Measurements from ENCODE around the gene NAT16. TPM values are rescaled to one million over a fixed set of nuclear protein-coding genes. Genes with fewer than 3 reads are reported as not detected.
"Not testable (repeated sequence)": the region's sequence is repeated elsewhere in the genome, so short reads cannot be mapped to it uniquely, and the experiment has no call there.

The NAT16 gene
- total RNA-seq, 2 experiments from 2014 or later = not detected

- no peak for DNase-seq
- Mint-ChIP-seq H3K9me3 (no peaks in the 10 kb centered on the region), H3K4me1 (ENCODE audit: low read depth) (peaks cover 28% of the 10 kb centered on the region), H3K36me3 (peaks cover 11% of the 10 kb centered on the region), H3K27ac (peak overlapping the region; percentile 54), H3K4me3 (peak overlapping the region; percentile 92), H3K27me3 (no peaks in the 10 kb centered on the region)
- CTCF ChIA-PET = interaction anchor here (0.8 to 7.4 kb wide), 7 partner anchors 15 to 72 kb away, joined by 3 to 62 read pairs (median 16); partner anchors contain the start of genes FIS1 and MOGAT3
- POLR2A ChIA-PET = interaction anchor here (0.7 to 2.1 kb wide), 2 partner anchors 36 to 364 kb away, joined by 3 to 13 read pairs; no protein-coding TSS in a partner anchor
- intact Hi-C loops (cut with micrococcal nuclease) = loop anchor here (10.0 kb wide), 1 partner anchor 131 kb away; the partner anchor contains the start of gene TRIM56
Observed at GRCh38 chr7:101216001-101216859, 36.1 kb upstream of the NAT16 start.

- intact Hi-C loops (cut with micrococcal nuclease) = loop anchor here (10.0 kb wide), 1 partner anchor 127 kb away; the partner anchor contains the start of gene TRIM56
- H3K9me3 Mint-ChIP-seq = no peaks in the 10 kb centered on the region
- peaks cover 9% of the 10 kb centered on the region for H3K4me1 Mint-ChIP-seq (ENCODE audit: low read depth)
- no peak overlapping the region for H3K4me3 Mint-ChIP-seq
- CTCF ChIA-PET = no interaction called here
- no peak for DNase-seq
- POLR2A ChIA-PET = no interaction called here
- no peaks in the 10 kb centered on the region for H3K27me3 Mint-ChIP-seq
- H3K36me3 Mint-ChIP-seq = peaks cover 24% of the 10 kb centered on the region
- H3K27ac Mint-ChIP-seq = no peak overlapping the region
Observed at GRCh38 chr7:101212014-101212413, 31.9 kb upstream of the NAT16 start.

- DNase-seq = no peak
- CTCF ChIA-PET = no interaction called here
- no peaks in the 10 kb centered on the region for H3K27me3 Mint-ChIP-seq
- peaks cover 6% of the 10 kb centered on the region for H3K4me1 Mint-ChIP-seq (ENCODE audit: low read depth)
- peaks cover 26% of the 10 kb centered on the region for H3K36me3 Mint-ChIP-seq
- intact Hi-C loops (cut with micrococcal nuclease) = loop anchor here (10.0 kb wide), 1 partner anchor 127 kb away; the partner anchor contains the start of gene TRIM56
- H3K9me3 Mint-ChIP-seq = no peaks in the 10 kb centered on the region
- POLR2A ChIA-PET = no interaction called here
- H3K4me3 Mint-ChIP-seq = no peak overlapping the region
- H3K27ac Mint-ChIP-seq = no peak overlapping the region
Observed at GRCh38 chr7:101211501-101211900, 31.4 kb upstream of the NAT16 start.

GRCh38 chr7:101210143-101210542, 30.1 kb upstream of the NAT16 start:
- Mint-ChIP-seq H3K27me3 (no peaks in the 10 kb centered on the region), H3K27ac (no peak overlapping the region), H3K36me3 (peaks cover 23% of the 10 kb centered on the region), H3K4me1 (ENCODE audit: low read depth) (no peaks in the 10 kb centered on the region), H3K4me3 (no peak overlapping the region), H3K9me3 (no peaks in the 10 kb centered on the region)
- ChIA-PET CTCF (no interaction called here), POLR2A (no interaction called here)
- intact Hi-C loops (cut with micrococcal nuclease) = loop anchor here (10.0 kb wide), 1 partner anchor 125 kb away; the partner anchor contains the start of gene TRIM56
- DNase-seq = no peak

DNA sequence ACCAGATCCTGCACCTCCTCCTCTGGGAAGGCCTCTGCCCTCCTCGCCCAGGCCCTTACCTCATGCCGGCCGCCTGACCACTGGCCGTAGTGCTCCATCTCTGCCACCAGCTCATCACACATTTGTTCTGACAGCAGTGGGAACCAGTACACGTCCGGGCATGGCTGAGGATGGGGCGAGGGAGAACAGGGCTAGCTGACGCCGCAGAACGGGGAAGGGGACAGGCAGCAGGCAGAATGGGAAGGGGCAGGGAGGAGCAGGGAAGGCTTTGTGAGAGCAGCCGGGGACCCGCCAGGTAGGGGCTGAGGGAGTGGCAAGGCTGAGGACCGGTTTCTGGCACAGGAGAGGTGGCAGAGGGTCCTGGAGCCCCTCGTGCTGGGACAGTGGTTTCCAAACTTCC, 28.7 kb upstream of the NAT16 start:
- Mint-ChIP-seq H3K36me3 (peaks cover 19% of the 10 kb centered on the region), H3K4me1 (ENCODE audit: low read depth) (peaks cover 3% of the 10 kb centered on the region), H3K4me3 (no peak overlapping the region), H3K27me3 (peaks cover under 1% of the 10 kb centered on the region), H3K27ac (no peak overlapping the region), H3K9me3 (no peaks in the 10 kb centered on the region)
- CTCF ChIA-PET = no interaction called here
- DNase-seq = no peak
- POLR2A ChIA-PET = no interaction called here
- intact Hi-C loops (cut with micrococcal nuclease) = no loop called here

DNA sequence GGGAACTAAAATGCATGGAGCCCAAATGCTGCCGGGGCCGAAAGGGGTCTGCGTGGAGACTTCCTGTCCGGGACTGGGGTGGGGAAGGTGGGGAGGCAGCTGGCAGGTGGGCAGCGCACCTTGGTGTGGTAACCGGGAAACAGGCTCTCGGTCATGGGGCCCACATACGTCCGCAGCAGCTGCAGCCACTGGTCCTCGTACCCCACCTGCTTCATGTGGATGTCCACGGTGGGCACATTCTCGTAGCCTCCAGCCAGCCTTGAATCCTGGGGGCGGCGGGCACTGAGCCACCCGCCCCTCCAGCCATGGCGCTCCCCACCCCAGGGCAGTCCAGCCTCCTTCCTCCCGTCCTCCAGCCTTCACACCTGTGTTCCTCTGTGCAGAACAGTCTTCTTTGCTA, 27.4 kb upstream of the NAT16 start:
- ChIA-PET CTCF (interaction anchor here (1.4 kb wide), 1 partner anchor 15 kb away, joined by 4 read pairs; no protein-coding TSS in a partner anchor), POLR2A (no interaction called here)
- H3K36me3 Mint-ChIP-seq = peaks cover 19% of the 10 kb centered on the region
- no peak for DNase-seq
- H3K9me3 Mint-ChIP-seq = no peaks in the 10 kb centered on the region
- no peak overlapping the region for H3K27ac Mint-ChIP-seq
- H3K27me3 Mint-ChIP-seq = peaks cover 7% of the 10 kb centered on the region
- intact Hi-C loops (cut with micrococcal nuclease) = no loop called here
- H3K4me3 Mint-ChIP-seq = no peak overlapping the region
- H3K4me1 Mint-ChIP-seq (ENCODE audit: low read depth) = peaks cover 5% of the 10 kb centered on the region

GRCh38 chr7:101206665-101207042, 26.6 kb upstream of the NAT16 start:
- H3K27me3 Mint-ChIP-seq = peaks cover 7% of the 10 kb centered on the region
- no peak for DNase-seq
- no peak overlapping the region for H3K27ac Mint-ChIP-seq
- H3K4me3 Mint-ChIP-seq = no peak overlapping the region
- ChIA-PET CTCF (interaction anchor here (1.4 to 2.1 kb wide), 2 partner anchors 14 to 75 kb away, joined by 4 to 5 read pairs; no protein-coding TSS in a partner anchor), POLR2A (no interaction called here)
- intact Hi-C loops (cut with micrococcal nuclease) = no loop called here
- H3K4me1 Mint-ChIP-seq (ENCODE audit: low read depth) = peaks cover 5% of the 10 kb centered on the region
- peaks cover 19% of the 10 kb centered on the region for H3K36me3 Mint-ChIP-seq
- H3K9me3 Mint-ChIP-seq = no peaks in the 10 kb centered on the region

- Mint-ChIP-seq H3K4me1 (ENCODE audit: low read depth) (peaks cover 8% of the 10 kb centered on the region), H3K27ac (no peak overlapping the region), H3K27me3 (peaks cover 10% of the 10 kb centered on the region), H3K36me3 (peaks cover 19% of the 10 kb centered on the region), H3K9me3 (no peaks in the 10 kb centered on the region), H3K4me3 (no peak overlapping the region)
- intact Hi-C loops (cut with micrococcal nuclease) = no loop called here
- POLR2A ChIA-PET = no interaction called here
- CTCF ChIA-PET = interaction anchor here (2.1 to 3.9 kb wide), 2 partner anchors 14 to 76 kb away, joined by 5 to 33 read pairs; no protein-coding TSS in a partner anchor
- DNase-seq = no peak
Observed at GRCh38 chr7:101205901-101206664, 26.0 kb upstream of the NAT16 start.

DNA sequence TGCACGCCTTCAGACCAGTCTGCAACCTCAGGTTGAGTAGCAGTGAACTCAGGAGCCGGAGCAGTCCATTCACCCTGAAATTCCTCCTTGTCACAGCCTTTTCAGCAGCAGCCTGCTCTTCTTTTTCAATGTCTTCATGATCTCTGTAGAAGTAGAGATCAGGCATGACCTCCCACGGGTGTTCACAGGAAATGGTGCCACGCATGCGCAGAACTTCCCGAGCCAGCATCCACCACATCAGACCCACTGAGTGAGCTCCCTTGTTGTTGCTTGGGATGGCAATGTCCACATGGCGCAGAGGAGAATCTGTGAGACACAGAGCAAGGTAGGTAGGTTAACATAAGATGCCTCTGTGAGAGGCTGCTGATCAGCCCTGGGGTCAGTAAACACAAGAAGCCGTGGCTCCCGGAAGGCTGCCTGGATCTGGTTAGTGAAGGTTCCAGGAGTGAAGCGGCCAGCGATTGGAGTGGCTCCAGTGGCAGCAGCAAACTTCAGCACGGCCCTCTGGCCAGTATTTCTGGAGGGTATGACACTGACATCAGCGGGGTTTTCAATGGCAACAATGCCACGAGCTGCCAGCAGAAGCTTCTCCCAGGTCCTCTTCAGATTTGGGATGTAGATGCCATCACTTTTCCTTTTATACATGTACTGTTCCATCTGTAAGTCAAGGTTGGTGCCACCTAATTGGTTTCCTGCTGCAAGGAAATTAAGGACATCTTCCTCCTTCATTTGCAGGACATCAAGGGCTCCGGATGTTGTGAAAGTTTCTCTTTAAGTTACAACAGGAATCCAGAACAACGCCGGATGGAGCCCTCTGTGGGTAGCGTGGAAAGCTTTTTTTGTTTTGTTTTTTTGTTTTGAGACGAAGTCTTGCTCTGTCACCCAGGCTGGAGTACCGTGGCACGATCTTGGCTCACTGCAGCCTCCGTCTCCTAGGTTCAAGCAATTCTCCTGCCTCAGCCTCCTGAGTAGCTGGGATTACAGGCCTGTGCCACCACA, 23.9 kb upstream of the NAT16 start:
- intact Hi-C loops (cut with micrococcal nuclease); H3K9me3 Mint-ChIP-seq: not testable (repeated sequence)
- POLR2A ChIA-PET = interaction anchor here (1.1 to 1.3 kb wide), 2 partner anchors 13 to 14 kb away, joined by 3 read pairs; partner anchors contain the start of genes PLOD3 and ZNHIT1
- peak; percentile 52 for DNase-seq
- Mint-ChIP-seq H3K4me1 (ENCODE audit: low read depth) (peaks cover 10% of the 10 kb centered on the region), H3K36me3 (peaks cover 16% of the 10 kb centered on the region), H3K27ac (peak overlapping the region; percentile 87), H3K27me3 (peaks cover 16% of the 10 kb centered on the region), H3K4me3 (peak overlapping the region; percentile 69)
- CTCF ChIA-PET = interaction anchor here (1.4 to 3.9 kb wide), 5 partner anchors 12 to 87 kb away, joined by 3 to 33 read pairs (median 4); no protein-coding TSS in a partner anchor

DNA sequence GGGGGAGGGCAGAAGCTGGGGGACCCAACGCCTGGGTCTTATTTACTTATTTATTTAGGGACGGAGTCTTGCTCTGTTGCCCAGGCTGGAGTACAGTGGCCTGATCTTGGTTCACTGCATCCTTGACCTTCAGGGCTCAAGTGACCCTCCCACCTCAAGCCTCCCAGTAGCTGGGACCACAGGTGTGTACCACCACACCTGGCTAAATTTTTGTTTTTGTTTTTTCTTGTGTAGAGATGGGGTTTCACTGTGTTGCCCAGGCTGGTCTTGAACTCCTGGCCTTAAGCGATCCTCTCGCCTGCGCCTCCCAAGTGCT, 22.5 kb upstream of the NAT16 start:
- peaks cover 10% of the 10 kb centered on the region for H3K4me1 Mint-ChIP-seq (ENCODE audit: low read depth)
- DNase-seq = no peak
- peak overlapping the region; percentile 13 for H3K27ac Mint-ChIP-seq
- ChIA-PET CTCF (interaction anchor here (1.1 to 3.9 kb wide), 2 partner anchors 10 to 15 kb away, joined by 4 to 33 read pairs; partner anchors contain the start of genes PLOD3 and ZNHIT1), POLR2A (no interaction called here)
- no peak overlapping the region for H3K4me3 Mint-ChIP-seq
- intact Hi-C loops (cut with micrococcal nuclease) = no loop called here
- peaks cover 18% of the 10 kb centered on the region for H3K27me3 Mint-ChIP-seq
- H3K36me3 Mint-ChIP-seq = peaks cover 6% of the 10 kb centered on the region
- H3K9me3 Mint-ChIP-seq = no peaks in the 10 kb centered on the region

Measured in activated CD4-positive, alpha-beta memory T cell treated with anti-CD3 and anti-CD28 coated beads for 36 hours (primary cell).